HEK293T (cell line): ENCODE data around the gene FUNDC2.

Source experiments
- ARNT ChIP-seq: fragments of 450-650 bp; IDR thresholded peaks from 2 replicates; pipeline ENCODE4 v1.6.1; 2017; ENCODE audit warnings: mild to moderate bottlenecking
- BHLHE40 ChIP-seq: fragments of 450-650 bp; IDR thresholded peaks from 2 replicates; pipeline ENCODE4 v1.6.1; 2016; ENCODE audit warnings: mild to moderate bottlenecking, moderate library complexity, borderline replicate concordance
- ELF4 ChIP-seq: fragments of 450-650 bp; IDR thresholded peaks from 2 replicates; pipeline ENCODE4 v1.6.1; 2017; ENCODE audit warnings: antibody characterized with exemption
- FOXK2 ChIP-seq: fragments of 450-650 bp; IDR thresholded peaks from 2 replicates; pipeline ENCODE4 v1.6.1; 2016; ENCODE audit warnings: mild to moderate bottlenecking
- HDGF ChIP-seq: fragments of 450-650 bp; IDR thresholded peaks from 2 replicates; pipeline ENCODE4 v1.6.1; 2017; ENCODE audit warnings: antibody characterized with exemption, borderline replicate concordance
- L3MBTL2 ChIP-seq: fragments of 450-650 bp; conservative IDR thresholded peaks from 2 replicates; pipeline ENCODE4 v1.6.1; 2016; ENCODE audit warnings: mild to moderate bottlenecking
- LEF1 ChIP-seq: fragments of 450-650 bp; IDR thresholded peaks from 2 replicates; pipeline ENCODE4 v1.6.1; 2017; ENCODE audit warnings: mild to moderate bottlenecking, borderline replicate concordance
- NFRKB ChIP-seq: fragments of 450-650 bp; IDR thresholded peaks from 2 replicates; pipeline ENCODE4 v1.6.1; 2016; ENCODE audit warnings: mild to moderate bottlenecking, moderate library complexity
- SP1 ChIP-seq: fragments of 450-650 bp; IDR thresholded peaks from 2 replicates; pipeline ENCODE4 v1.6.1; 2017
- SUZ12 ChIP-seq: fragments of 450-650 bp; IDR thresholded peaks from 2 replicates; pipeline ENCODE4 v1.6.1; 2016; ENCODE audit warnings: mild to moderate bottlenecking
- TARDBP ChIP-seq: fragments of 450-650 bp; IDR thresholded peaks from 2 replicates; pipeline ENCODE4 v1.6.1; 2016
- ZNF384 ChIP-seq: fragments of 450-650 bp; IDR thresholded peaks from 2 replicates; pipeline ENCODE4 v1.6.1; 2016
- TF ChIP-seq, protein P1 (sequence below): fragments of 450-650 bp; IDR thresholded peaks from 2 replicates; pipeline ENCODE4 v1.6.1; 2016

DNA sequence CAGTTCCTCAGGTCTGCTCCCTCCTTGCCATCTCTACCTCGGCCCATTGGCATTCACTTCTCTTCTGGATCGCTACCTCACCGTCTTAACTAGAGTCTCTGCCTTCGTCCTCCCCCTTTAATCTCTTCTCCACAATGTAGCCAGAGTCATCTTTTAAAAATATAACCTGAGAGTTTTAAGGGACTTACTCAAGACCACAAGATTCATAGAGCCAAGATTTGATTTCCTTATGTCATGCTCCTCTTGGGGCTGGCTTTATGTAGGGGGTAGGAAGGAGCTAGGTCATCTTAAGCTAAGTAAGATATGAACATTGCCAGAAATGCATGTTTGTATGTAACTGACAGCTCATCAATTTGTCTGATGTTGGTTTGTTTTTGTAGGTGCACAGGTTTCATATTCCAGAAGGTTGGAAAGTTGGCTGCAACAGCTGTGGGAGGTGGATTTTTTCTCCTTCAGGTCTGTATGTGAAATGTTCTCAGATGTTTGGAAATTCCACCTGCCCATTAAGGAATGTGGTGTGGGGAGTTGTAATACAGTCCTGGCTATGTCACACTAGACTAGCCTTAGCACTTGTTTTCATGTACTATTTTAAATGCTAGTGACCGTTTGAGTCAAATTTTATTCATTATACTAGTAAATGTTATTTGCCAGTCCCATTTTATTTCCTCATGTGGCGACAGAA, 19.6 kb downstream of the FUNDC2 start:
- TF ChIP-seq, protein P1, sequence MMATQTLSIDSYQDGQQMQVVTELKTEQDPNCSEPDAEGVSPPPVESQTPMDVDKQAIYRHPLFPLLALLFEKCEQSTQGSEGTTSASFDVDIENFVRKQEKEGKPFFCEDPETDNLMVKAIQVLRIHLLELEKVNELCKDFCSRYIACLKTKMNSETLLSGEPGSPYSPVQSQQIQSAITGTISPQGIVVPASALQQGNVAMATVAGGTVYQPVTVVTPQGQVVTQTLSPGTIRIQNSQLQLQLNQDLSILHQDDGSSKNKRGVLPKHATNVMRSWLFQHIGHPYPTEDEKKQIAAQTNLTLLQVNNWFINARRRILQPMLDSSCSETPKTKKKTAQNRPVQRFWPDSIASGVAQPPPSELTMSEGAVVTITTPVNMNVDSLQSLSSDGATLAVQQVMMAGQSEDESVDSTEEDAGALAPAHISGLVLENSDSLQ = no peak
- no peak for TF ChIP-seq ARNT
- TF ChIP-seq SUZ12 = no peak
- TF ChIP-seq BHLHE40 = no peak
- no peak for TF ChIP-seq NFRKB
- no peak for TF ChIP-seq LEF1
- no peak for TF ChIP-seq HDGF
- no peak for TF ChIP-seq SP1
- no peak for TF ChIP-seq ZNF384
- TF ChIP-seq ELF4 = no peak
- TF ChIP-seq FOXK2 = no peak
- no peak for TF ChIP-seq L3MBTL2
- no peak for TF ChIP-seq TARDBP
